K562 (cell line): ENCODE data around the gene VPS16. TPM values are rescaled to one million over a fixed set of nuclear protein-coding genes. Genes with fewer than 3 reads are reported as not detected.
"Not testable (repeated sequence)": the region's sequence is repeated elsewhere in the genome, so short reads cannot be mapped to it uniquely, and the experiment has no call there.

ENCODE experiments used
- ATAC-seq: fragments of 200-7000 bp; cut with Tn5 transposase; 3 replicates; pipeline ENCODE4 v1.9.1; 2020; ENCODE audit warnings: moderate library complexity
- BruUV-seq: library from RNA; stranded (reverse); fragments of 400-500 nt; replicated peaks from 2 replicates; lab custom pipeline; 2021; lab: Mats Ljungman, UMichigan
- CTCF ChIA-PET: fragments of 300-600 bp; formaldehyde crosslinking; extraction: SDS; loops from one replicate; lab custom pipeline; 2021; ENCODE audit warnings: low intra/inter-chr PET ratio; lab: Yijun Ruan, JAX
- POLR2A ChIA-PET: fragments of 300-600, 350-650 bp; sonication (Branson Sonifier 250); formaldehyde crosslinking; extraction: SDS; loops from one replicate; lab custom pipeline; 2021; ENCODE audit warnings: antibody characterized with exemption, inconsistent platforms; lab: Yijun Ruan, JAX
- DNase-seq, 4 experiments: peaks; one replicate each; pipeline versions ENCODE4 v3.0.0 to v3.0.0-alpha.2; 2011 to 2018; ENCODE audit warnings: low spot score in 3 of 4, mixed read lengths in 3 of 4; ENCODE audit errors: extremely low read depth in 1 of 4
- FAIRE-seq: peaks from 2 replicates; lab custom pipeline; 2011; peaks lifted over from hg19 to GRCh38; lab: Jason Lieb, UNC
- H2AFZ ChIP-seq: 2 replicates; pipeline ENCODE4 v1.6.0; 2011; ENCODE audit warnings: low read depth, low read length, control low read depth, inconsistent platforms
- H3K27ac ChIP-seq: fragments of 200-600 bp; 3 replicates; pipeline ENCODE4 v1.8.0; 2011; ENCODE audit warnings: low read depth, mild to moderate bottlenecking, control low read depth, inconsistent platforms, low read length, moderate library complexity, mixed read lengths; ENCODE audit errors: extremely low read depth
- H3K27me3 ChIP-seq, 2 experiments: fragments of 300-600 bp in 1 of 2; 2 replicates in 1 of 2; 3 replicates in 1 of 2; pipeline versions ENCODE4 v1.6.0 to v1.8.0; 2011; ENCODE audit warnings: inconsistent platforms in 2 of 2, low read length in 2 of 2, mild to moderate bottlenecking in 1 of 2, mixed read lengths in 1 of 2, moderate library complexity in 1 of 2; ENCODE audit not compliant: control insufficient read depth in 2 of 2, insufficient read depth in 2 of 2
- H3K36me3 ChIP-seq: fragments of 300-600 bp; 3 replicates; pipeline ENCODE4 v1.8.0; 2011; ENCODE audit warnings: mild to moderate bottlenecking, low read length, inconsistent platforms; ENCODE audit not compliant: control insufficient read depth, insufficient read depth
- H3K4me1 ChIP-seq, 2 experiments: fragments of 200-600 bp in 1 of 2; replicated peaks in 1 of 2; 2 replicates in 1 of 2; 3 replicates in 1 of 2; pipeline versions ENCODE4 v1.5.1 to v1.8.0; 2011; ENCODE audit warnings: inconsistent platforms in 2 of 2, low read length in 2 of 2, mild to moderate bottlenecking in 1 of 2, mixed read lengths in 1 of 2, moderate library complexity in 1 of 2; ENCODE audit not compliant: control insufficient read depth in 2 of 2, insufficient read depth in 2 of 2
- H3K4me2 ChIP-seq: 2 replicates; pipeline ENCODE4 v1.6.1; 2011; ENCODE audit warnings: low read length, control low read depth, inconsistent platforms, mixed read lengths; ENCODE audit not compliant: insufficient read depth
- H3K4me3 ChIP-seq: fragments of 200-600 bp; sonication (generic), shearing (Covaris generic); 2 replicates; pipeline ENCODE4 v1.5.1; 2016; ENCODE audit warnings: control low read depth, inconsistent platforms
- H3K79me2 ChIP-seq: fragments of 200-600 bp; 3 replicates; pipeline ENCODE4 v1.8.0; 2011; ENCODE audit warnings: low read length, inconsistent platforms; ENCODE audit not compliant: control insufficient read depth, insufficient read depth
- H3K9ac ChIP-seq, 2 experiments: 2 replicates each; pipeline versions ENCODE4 v1.6.0 to v1.6.1; 2011; ENCODE audit warnings: low read depth in 2 of 2, low read length in 2 of 2, control low read depth in 1 of 2, inconsistent platforms in 1 of 2, mild to moderate bottlenecking in 1 of 2, mixed read lengths in 1 of 2; ENCODE audit not compliant: insufficient read depth in 1 of 2
- H3K9me1 ChIP-seq: one replicate; pipeline ENCODE4 v1.6.0; 2011; ENCODE audit warnings: inconsistent platforms, mild to moderate bottlenecking, low read length, moderate library complexity; ENCODE audit not compliant: control insufficient read depth, insufficient read depth
- H3K9me3 ChIP-seq: replicated peaks from 2 replicates; pipeline ENCODE4 v1.5.1; 2011; ENCODE audit warnings: low read depth, low read length, inconsistent platforms; ENCODE audit not compliant: control insufficient read depth, insufficient read depth
- H4K20me1 ChIP-seq: replicated peaks from 2 replicates; pipeline ENCODE4 v1.6.1; 2011; ENCODE audit warnings: low read length, inconsistent platforms, mixed read lengths; ENCODE audit not compliant: control insufficient read depth, insufficient read depth
- CEBPB ChIP-seq: fragments of 450-650 bp; IDR thresholded peaks from 2 replicates; pipeline ENCODE4 v1.6.1; 2016; ENCODE audit warnings: missing genetic modification characterization, missing compliant biosample characterization
- FOXA1 ChIP-seq: fragments of 450-650 bp; IDR thresholded peaks from 2 replicates; pipeline ENCODE4 v1.6.1; 2016; ENCODE audit warnings: mild to moderate bottlenecking, borderline replicate concordance
- HCFC1 ChIP-seq: IDR thresholded peaks from 2 replicates; pipeline ENCODE4 v1.6.1; 2012; ENCODE audit warnings: low read depth, low read length, improper control_type of control experiment
- HDAC2 ChIP-seq: fragments of 450-650 bp; IDR thresholded peaks from 2 replicates; pipeline ENCODE4 v1.6.1; 2016; ENCODE audit warnings: mild to moderate bottlenecking
- NCOA2 ChIP-seq, 2 experiments: fragments of 450-650 bp; IDR thresholded peaks; 2 replicates each; pipeline ENCODE4 v1.6.1; 2018; ENCODE audit warnings: mild to moderate bottlenecking in 2 of 2, moderate library complexity in 1 of 2; ENCODE audit not compliant: partially characterized antibody in 2 of 2
- RBM14 ChIP-seq: fragments of 200-400 bp; formaldehyde crosslinking; IDR thresholded peaks from 2 replicates; pipeline ENCODE4 v1.6.1; 2018; ENCODE audit warnings: low read depth, mild to moderate bottlenecking, low read length, moderate library complexity, borderline replicate concordance; ENCODE audit not compliant: insufficient read depth
- SRSF1 ChIP-seq: fragments of 200-400 bp; formaldehyde crosslinking; IDR thresholded peaks from 2 replicates; pipeline ENCODE4 v1.6.1; 2017; ENCODE audit warnings: mild to moderate bottlenecking, low read depth, low read length, moderate library complexity
- ZC3H4 ChIP-seq: sonication (generic); formaldehyde crosslinking; IDR thresholded peaks from 2 replicates; pipeline ENCODE4 v1.9.0; 2021; ENCODE audit warnings: missing genetic modification reagents, borderline replicate concordance
- ZC3H8 ChIP-seq: fragments of 450-650 bp; IDR thresholded peaks from 2 replicates; pipeline ENCODE4 v1.6.1; 2017
- ZNF507 ChIP-seq: conservative IDR thresholded peaks from 2 replicates; pipeline ENCODE4 v1.6.1; 2017; ENCODE audit warnings: missing genetic modification characterization, missing compliant biosample characterization
- WGBS: fragments of 100-300 bp; shearing (Covaris generic); methylation state at CpG from one replicate; pipeline ENCODE4 v1.1.6; 2016; ENCODE audit warnings: low coverage, mixed read lengths; ENCODE audit not compliant: insufficient coverage; ENCODE audit errors: missing lambda C conversion rate; 5-methylcytosine and 5-hydroxymethylcytosine counted together
- in situ Hi-C: fragments of 300-500 bp; cut with MboI; formaldehyde crosslinking; loops from 4 replicates; pipeline ENCODE4 v1.15.0; 2018; ENCODE audit warnings: inconsistent platforms, mixed read lengths
- intact Hi-C: fragments of 100-400 bp; cut with micrococcal nuclease; formaldehyde crosslinking; loops from 2 replicates; pipeline ENCODE4 v1.14.2; 2022
- polyA plus RNA-seq, 8 experiments: library from polyadenylated mRNA; depleted of rRNA in 4 of 8; stranded (reverse) in 5 of 8; unstranded in 3 of 8; fragments of >200 nt; fragmentation: Nextera tagmentation in 2 of 8; fragmentation: Illumina TruSeq in 1 of 8; extraction: Ambion mirVana in 2 of 8; extraction: Trizol in 1 of 8; gene quantifications; 2 replicates each; pipeline versions ENCODE4 v1.2.1 to v1.2.3, GENCODE V29; 2011 to 2014; ENCODE audit warnings: inconsistent platforms in 1 of 8, missing spikeins in 1 of 8
- total RNA-seq, 7 experiments: library from RNA; depleted of rRNA in 6 of 7; stranded (reverse); fragments of >200 nt in 6 of 7; fragmentation: Illumina TruSeq in 2 of 7; extraction: Trizol in 2 of 7; gene quantifications; 2 replicates each; pipeline versions ENCODE4 v1.2.1 to v1.2.3, GENCODE V29; 2011 to 2021; ENCODE audit warnings: low replicate concordance in 1 of 7

The VPS16 gene
- total and polyA plus RNA-seq, 9 of the 15 experiments (the other 6 are each of a cell fraction or from before 2014, with no cell fraction given) = 6.8 to 24.7 (median 14.0) TPM

GRCh38 chr20:2807019-2807418 lies 33.5 kb upstream of the VPS16 start:
- ChIA-PET CTCF (no interaction called here), POLR2A (no interaction called here)
- WGBS = 0% methylated on average over 1 of the region's 4 CpGs
- no peaks in the 10 kb centered on the region for H3K36me3 ChIP-seq
- ATAC-seq (no peak), FAIRE-seq (no peak), DNase-seq (no peak)
- peaks cover 0 to 12% of the 10 kb centered on the region in 2 experiments; a peak in 2 of 5 replicates for H3K27me3 ChIP-seq
- in situ Hi-C loops (no loop called here), intact Hi-C loops (no loop called here)
- H3K9me1 ChIP-seq = no peaks in the 10 kb centered on the region
- TF ChIP-seq ZC3H4 (CRISPR knock-in tag) (no peak), FOXA1 (no peak), ZC3H8 (no peak), RBM14 (no peak), SRSF1 (no peak), HCFC1 (no peak), ZNF507 (tag) (no peak), NCOA2 (IDR thresholded peaks at IDR 0.05; ENCODE audit: partially characterized antibody in 2 of 2) (no peak), CEBPB (tag) (no peak), HDAC2 (no peak)
- no peaks in the 10 kb centered on the region for H4K20me1 ChIP-seq
- no TSS peak for BruUV-seq
- no peaks in the 10 kb centered on the region for H3K9me3 ChIP-seq
- no peak overlapping the region for H2AFZ ChIP-seq
- no peak overlapping the region for H3K9ac ChIP-seq
- peaks cover 4 to 18% of the 10 kb centered on the region in 2 experiments; a peak in 4 of 5 replicates for H3K4me1 ChIP-seq
- no peak overlapping the region for H3K27ac ChIP-seq
- H3K79me2 ChIP-seq = no peaks in the 10 kb centered on the region
- H3K4me3 ChIP-seq = no peak overlapping the region
- H3K4me2 ChIP-seq = no peak overlapping the region

- Histone ChIP-seq H3K4me1 (peaks cover 4 to 18% of the 10 kb centered on the region in 2 experiments; a peak in 4 of 5 replicates), H3K27me3 (peaks cover 0 to 12% of the 10 kb centered on the region in 2 experiments; a peak in 2 of 5 replicates)
- intact Hi-C loops, H3K9ac ChIP-seq, H2AFZ ChIP-seq, H3K36me3 ChIP-seq, ATAC-seq, H3K9me1 ChIP-seq, H3K79me2 ChIP-seq, BruUV-seq, H3K9me3 ChIP-seq, H3K27ac ChIP-seq, H3K4me3 ChIP-seq, in situ Hi-C loops, DNase-seq, FAIRE-seq, H4K20me1 ChIP-seq, H3K4me2 ChIP-seq, CTCF ChIA-PET: not testable (repeated sequence)
- POLR2A ChIA-PET = interaction anchor here (0.6 to 1.1 kb wide), 2 partner anchors 14 to 118 kb away, joined by 3 to 4 read pairs; no protein-coding TSS in a partner anchor
- 41% methylated on average over 3 of the region's 9 CpGs for WGBS
Measured at GRCh38 chr20:2807929-2808328, 32.6 kb upstream of the VPS16 start.
